ENCODE measurements around the gene DGKI. TPM values are rescaled to one million over a fixed set of nuclear protein-coding genes. Genes with fewer than 3 reads are reported as not detected.

DGKI gene
- total and polyA plus RNA-seq, 2 experiments from 2014 or later = 0.16 to 1.0 TPM

DNA sequence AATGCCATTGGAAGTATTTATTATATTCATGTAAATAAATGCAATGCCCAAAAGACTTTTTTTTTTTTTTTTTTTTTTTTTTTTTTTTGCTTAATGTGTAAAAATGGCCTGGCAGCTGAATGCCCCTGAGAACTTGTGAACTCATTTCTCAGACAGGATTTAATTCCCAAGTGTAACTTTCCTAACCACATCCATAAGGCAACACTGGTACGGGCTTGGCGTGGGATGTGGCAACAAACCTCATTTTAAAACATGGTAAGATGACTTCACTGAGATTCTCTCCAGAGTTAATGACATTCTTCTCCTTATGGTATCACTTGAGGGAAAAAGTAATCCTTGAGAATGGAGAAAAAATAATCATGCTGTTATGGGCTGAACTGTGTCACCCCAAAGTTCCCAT, 150.4 kb downstream of the DGKI start:
- TF ChIP-seq ZNF114 (CRISPR knock-in tag; IDR thresholded peaks at IDR 0.05) = no peak
- TF ChIP-seq, protein P1, sequence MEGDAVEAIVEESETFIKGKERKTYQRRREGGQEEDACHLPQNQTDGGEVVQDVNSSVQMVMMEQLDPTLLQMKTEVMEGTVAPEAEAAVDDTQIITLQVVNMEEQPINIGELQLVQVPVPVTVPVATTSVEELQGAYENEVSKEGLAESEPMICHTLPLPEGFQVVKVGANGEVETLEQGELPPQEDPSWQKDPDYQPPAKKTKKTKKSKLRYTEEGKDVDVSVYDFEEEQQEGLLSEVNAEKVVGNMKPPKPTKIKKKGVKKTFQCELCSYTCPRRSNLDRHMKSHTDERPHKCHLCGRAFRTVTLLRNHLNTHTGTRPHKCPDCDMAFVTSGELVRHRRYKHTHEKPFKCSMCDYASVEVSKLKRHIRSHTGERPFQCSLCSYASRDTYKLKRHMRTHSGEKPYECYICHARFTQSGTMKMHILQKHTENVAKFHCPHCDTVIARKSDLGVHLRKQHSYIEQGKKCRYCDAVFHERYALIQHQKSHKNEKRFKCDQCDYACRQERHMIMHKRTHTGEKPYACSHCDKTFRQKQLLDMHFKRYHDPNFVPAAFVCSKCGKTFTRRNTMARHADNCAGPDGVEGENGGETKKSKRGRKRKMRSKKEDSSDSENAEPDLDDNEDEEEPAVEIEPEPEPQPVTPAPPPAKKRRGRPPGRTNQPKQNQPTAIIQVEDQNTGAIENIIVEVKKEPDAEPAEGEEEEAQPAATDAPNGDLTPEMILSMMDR (conservative IDR thresholded peaks at IDR 0.05; ENCODE audit: low read depth in 2 of 2) = no peak
- TF ChIP-seq, protein P2, sequence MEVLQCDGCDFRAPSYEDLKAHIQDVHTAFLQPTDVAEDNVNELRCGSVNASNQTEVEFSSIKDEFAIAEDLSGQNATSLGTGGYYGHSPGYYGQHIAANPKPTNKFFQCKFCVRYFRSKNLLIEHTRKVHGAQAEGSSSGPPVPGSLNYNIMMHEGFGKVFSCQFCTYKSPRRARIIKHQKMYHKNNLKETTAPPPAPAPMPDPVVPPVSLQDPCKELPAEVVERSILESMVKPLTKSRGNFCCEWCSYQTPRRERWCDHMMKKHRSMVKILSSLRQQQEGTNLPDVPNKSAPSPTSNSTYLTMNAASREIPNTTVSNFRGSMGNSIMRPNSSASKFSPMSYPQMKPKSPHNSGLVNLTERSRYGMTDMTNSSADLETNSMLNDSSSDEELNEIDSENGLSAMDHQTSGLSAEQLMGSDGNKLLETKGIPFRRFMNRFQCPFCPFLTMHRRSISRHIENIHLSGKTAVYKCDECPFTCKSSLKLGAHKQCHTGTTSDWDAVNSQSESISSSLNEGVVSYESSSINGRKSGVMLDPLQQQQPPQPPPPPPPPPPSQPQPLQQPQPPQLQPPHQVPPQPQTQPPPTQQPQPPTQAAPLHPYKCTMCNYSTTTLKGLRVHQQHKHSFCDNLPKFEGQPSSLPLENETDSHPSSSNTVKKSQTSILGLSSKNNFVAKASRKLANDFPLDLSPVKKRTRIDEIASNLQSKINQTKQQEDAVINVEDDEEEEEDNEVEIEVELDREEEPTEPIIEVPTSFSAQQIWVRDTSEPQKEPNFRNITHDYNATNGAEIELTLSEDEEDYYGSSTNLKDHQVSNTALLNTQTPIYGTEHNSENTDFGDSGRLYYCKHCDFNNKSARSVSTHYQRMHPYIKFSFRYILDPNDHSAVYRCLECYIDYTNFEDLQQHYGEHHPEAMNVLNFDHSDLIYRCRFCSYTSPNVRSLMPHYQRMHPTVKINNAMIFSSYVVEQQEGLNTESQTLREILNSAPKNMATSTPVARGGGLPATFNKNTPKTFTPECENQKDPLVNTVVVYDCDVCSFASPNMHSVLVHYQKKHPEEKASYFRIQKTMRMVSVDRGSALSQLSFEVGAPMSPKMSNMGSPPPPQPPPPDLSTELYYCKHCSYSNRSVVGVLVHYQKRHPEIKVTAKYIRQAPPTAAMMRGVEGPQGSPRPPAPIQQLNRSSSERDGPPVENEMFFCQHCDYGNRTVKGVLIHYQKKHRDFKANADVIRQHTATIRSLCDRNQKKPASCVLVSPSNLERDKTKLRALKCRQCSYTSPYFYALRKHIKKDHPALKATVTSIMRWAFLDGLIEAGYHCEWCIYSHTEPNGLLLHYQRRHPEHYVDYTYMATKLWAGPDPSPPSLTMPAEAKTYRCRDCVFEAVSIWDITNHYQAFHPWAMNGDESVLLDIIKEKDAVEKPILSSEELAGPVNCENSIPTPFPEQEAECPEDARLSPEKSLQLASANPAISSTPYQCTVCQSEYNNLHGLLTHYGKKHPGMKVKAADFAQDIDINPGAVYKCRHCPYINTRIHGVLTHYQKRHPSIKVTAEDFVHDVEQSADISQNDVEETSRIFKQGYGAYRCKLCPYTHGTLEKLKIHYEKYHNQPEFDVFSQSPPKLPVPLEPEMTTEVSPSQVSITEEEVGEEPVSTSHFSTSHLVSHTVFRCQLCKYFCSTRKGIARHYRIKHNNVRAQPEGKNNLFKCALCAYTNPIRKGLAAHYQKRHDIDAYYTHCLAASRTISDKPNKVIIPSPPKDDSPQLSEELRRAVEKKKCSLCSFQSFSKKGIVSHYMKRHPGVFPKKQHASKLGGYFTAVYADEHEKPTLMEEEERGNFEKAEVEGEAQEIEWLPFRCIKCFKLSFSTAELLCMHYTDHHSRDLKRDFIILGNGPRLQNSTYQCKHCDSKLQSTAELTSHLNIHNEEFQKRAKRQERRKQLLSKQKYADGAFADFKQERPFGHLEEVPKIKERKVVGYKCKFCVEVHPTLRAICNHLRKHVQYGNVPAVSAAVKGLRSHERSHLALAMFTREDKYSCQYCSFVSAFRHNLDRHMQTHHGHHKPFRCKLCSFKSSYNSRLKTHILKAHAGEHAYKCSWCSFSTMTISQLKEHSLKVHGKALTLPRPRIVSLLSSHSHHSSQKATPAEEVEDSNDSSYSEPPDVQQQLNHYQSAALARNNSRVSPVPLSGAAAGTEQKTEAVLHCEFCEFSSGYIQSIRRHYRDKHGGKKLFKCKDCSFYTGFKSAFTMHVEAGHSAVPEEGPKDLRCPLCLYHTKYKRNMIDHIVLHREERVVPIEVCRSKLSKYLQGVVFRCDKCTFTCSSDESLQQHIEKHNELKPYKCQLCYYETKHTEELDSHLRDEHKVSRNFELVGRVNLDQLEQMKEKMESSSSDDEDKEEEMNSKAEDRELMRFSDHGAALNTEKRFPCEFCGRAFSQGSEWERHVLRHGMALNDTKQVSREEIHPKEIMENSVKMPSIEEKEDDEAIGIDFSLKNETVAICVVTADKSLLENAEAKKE (CRISPR knock-in tag; IDR thresholded peaks at IDR 0.05) = no peak
- no peak for TF ChIP-seq ZNF331 (CRISPR knock-in tag; IDR thresholded peaks at IDR 0.05; ENCODE audit: low read depth)
- TF ChIP-seq POLR2AphosphoS5 (IDR thresholded peaks at IDR 0.05; ENCODE audit: low read depth) = no peak
- TF ChIP-seq EZH2 (IDR thresholded peaks at IDR 0.05; ENCODE audit: low read depth, unreplicated experiment) = no peak
- no peak for TF ChIP-seq EZH2phosphoT487 (IDR thresholded peaks at IDR 0.05; ENCODE audit: unreplicated experiment)
- TF ChIP-seq STAT1 (IDR thresholded peaks at IDR 0.05; ENCODE audit: unreplicated experiment) = no peak
- TF ChIP-seq JUNB (IDR thresholded peaks at IDR 0.05; ENCODE audit: unreplicated experiment) = no peak
- TF ChIP-seq NANOG (IDR thresholded peaks at IDR 0.05; ENCODE audit: borderline replicate concordance) = no peak
- TF ChIP-seq, protein P3, sequence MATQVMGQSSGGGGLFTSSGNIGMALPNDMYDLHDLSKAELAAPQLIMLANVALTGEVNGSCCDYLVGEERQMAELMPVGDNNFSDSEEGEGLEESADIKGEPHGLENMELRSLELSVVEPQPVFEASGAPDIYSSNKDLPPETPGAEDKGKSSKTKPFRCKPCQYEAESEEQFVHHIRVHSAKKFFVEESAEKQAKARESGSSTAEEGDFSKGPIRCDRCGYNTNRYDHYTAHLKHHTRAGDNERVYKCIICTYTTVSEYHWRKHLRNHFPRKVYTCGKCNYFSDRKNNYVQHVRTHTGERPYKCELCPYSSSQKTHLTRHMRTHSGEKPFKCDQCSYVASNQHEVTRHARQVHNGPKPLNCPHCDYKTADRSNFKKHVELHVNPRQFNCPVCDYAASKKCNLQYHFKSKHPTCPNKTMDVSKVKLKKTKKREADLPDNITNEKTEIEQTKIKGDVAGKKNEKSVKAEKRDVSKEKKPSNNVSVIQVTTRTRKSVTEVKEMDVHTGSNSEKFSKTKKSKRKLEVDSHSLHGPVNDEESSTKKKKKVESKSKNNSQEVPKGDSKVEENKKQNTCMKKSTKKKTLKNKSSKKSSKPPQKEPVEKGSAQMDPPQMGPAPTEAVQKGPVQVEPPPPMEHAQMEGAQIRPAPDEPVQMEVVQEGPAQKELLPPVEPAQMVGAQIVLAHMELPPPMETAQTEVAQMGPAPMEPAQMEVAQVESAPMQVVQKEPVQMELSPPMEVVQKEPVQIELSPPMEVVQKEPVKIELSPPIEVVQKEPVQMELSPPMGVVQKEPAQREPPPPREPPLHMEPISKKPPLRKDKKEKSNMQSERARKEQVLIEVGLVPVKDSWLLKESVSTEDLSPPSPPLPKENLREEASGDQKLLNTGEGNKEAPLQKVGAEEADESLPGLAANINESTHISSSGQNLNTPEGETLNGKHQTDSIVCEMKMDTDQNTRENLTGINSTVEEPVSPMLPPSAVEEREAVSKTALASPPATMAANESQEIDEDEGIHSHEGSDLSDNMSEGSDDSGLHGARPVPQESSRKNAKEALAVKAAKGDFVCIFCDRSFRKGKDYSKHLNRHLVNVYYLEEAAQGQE (IDR thresholded peaks at IDR 0.05; ENCODE audit: unreplicated experiment) = no peak
- TF ChIP-seq CREB1 (CRISPR knock-in tag; IDR thresholded peaks at IDR 0.05; ENCODE audit: low read depth) = no peak
- Mint-ChIP-seq H3K9me3 (no peaks in the 10 kb centered on the region), H3K36me3 (ENCODE audit: low read depth) (no peaks in the 10 kb centered on the region), H3K4me3 (no peak overlapping the region), H3K27me3 (ENCODE audit: insufficient read depth, low read depth, poor library complexity) (no peaks in the 10 kb centered on the region), H3K4me1 (no peaks in the 10 kb centered on the region), H3K27ac (no peak overlapping the region)
- Histone ChIP-seq H3F3A (replicated peaks; ENCODE audit: low read depth) (no peaks in the 10 kb centered on the region), H2AFZ (no peak overlapping the region), H3K36me3 (ENCODE audit: insufficient read depth) (no peaks in the 10 kb centered on the region), H3K27me3 (ENCODE audit: insufficient read depth) (no peaks in the 10 kb centered on the region), H3K4me3 (no peak overlapping the region), H3K79me2 (replicated peaks; ENCODE audit: insufficient read depth) (no peaks in the 10 kb centered on the region), H3K27ac (ENCODE audit: low read depth) (no peak overlapping the region), H4K20me1 (replicated peaks; ENCODE audit: insufficient read depth) (no peaks in the 10 kb centered on the region), H3K9me2 (ENCODE audit: insufficient read depth) (no peaks in the 10 kb centered on the region), H3K4me1 (ENCODE audit: insufficient read depth) (no peaks in the 10 kb centered on the region), H3K4me2 (no peak overlapping the region)
- DNase-seq (ENCODE audit: low spot score) = no peak
- ATAC-seq = no peak

Data from GM23338 (cell line).